CMK (cell line): ENCODE results near the gene PRXL2B.
"Not testable (repeated sequence)": the region's sequence is repeated elsewhere in the genome, so short reads cannot be mapped to it uniquely, and the experiment has no call there.

Source experiments
- DNase-seq: peaks from one replicate; pipeline ENCODE4 v3.0.0-alpha.2; 2010; ENCODE audit warnings: low read depth

The PRXL2B gene

GRCh38 chr1:2550309-2550861 is 36.2 kb upstream of the PRXL2B start:
- not testable (repeated sequence) for DNase-seq

GRCh38 chr1:2551544-2551943 is 35.0 kb upstream of the PRXL2B start:
- DNase-seq, result not testable (repeated sequence)

- no peak for DNase-seq
Observed at GRCh38 chr1:2552189-2552588, 34.4 kb upstream of the PRXL2B start.

GRCh38 chr1:2553076-2553475 is 33.5 kb upstream of the PRXL2B start:
- not testable (repeated sequence) for DNase-seq

GRCh38 chr1:2553871-2554620 is 32.5 kb upstream of the PRXL2B start:
- DNase-seq, result no peak

GRCh38 chr1:2554621-2555387 is 31.8 kb upstream of the PRXL2B start:
- peak; percentile 52 for DNase-seq

GRCh38 chr1:2555634-2556276 is 30.8 kb upstream of the PRXL2B start:
- DNase-seq, result peak; percentile 95

GRCh38 chr1:2556277-2556677 is 30.3 kb upstream of the PRXL2B start, which contains the start of gene TNFRSF14:
Gene TNFRSF14, plus strand, starts transcription at chr1:2556371. Its CDS starts 294 bp downstream, at chr1:2556665.
- DNase-seq, result no peak

- DNase-seq, result peak; percentile 82
Observed at GRCh38 chr1:2556678-2557481, 29.7 kb upstream of the PRXL2B start.

- DNase-seq, result no peak
Observed at GRCh38 chr1:2557482-2558400, 28.8 kb upstream of the PRXL2B start.

GRCh38 chr1:2558420-2558819 is 28.2 kb upstream of the PRXL2B start:
- no peak for DNase-seq

- no peak for DNase-seq
Observed at GRCh38 chr1:2558861-2559260, 27.7 kb upstream of the PRXL2B start.

GRCh38 chr1:2559509-2560298 is 26.9 kb upstream of the PRXL2B start:
- no peak for DNase-seq

- DNase-seq, result no peak
Observed at GRCh38 chr1:2560299-2561073, 26.1 kb upstream of the PRXL2B start.

GRCh38 chr1:2561446-2561845 is 25.1 kb upstream of the PRXL2B start:
- DNase-seq, result no peak

- no peak for DNase-seq
Observed at GRCh38 chr1:2561898-2562895, 24.4 kb upstream of the PRXL2B start.

GRCh38 chr1:2563205-2563604 is 23.4 kb upstream of the PRXL2B start:
- no peak for DNase-seq
